GM21360 (cell line): ENCODE results near the gene SHH.
"Not testable (repeated sequence)": the region's sequence is repeated elsewhere in the genome, so short reads cannot be mapped to it uniquely, and the experiment has no call there.

Experiments
- ATAC-seq: cut with Tn5 transposase; IDR thresholded peaks from one replicate; pipeline ENCODE4 v1.9.1; 2021; ENCODE audit warnings: mild to moderate bottlenecking, moderate library complexity; ENCODE audit not compliant: unreplicated experiment

The SHH gene

GRCh38 chr7:155843426-155844018 lies 31.3 kb upstream of the SHH start:
- ATAC-seq, result no peak

- no peak for ATAC-seq
Observed at GRCh38 chr7:155842496-155843265, 30.4 kb upstream of the SHH start.

GRCh38 chr7:155840909-155841308 lies 28.6 kb upstream of the SHH start:
- ATAC-seq, result no peak

GRCh38 chr7:155840262-155840885 lies 28.1 kb upstream of the SHH start:
- ATAC-seq, result no peak

GRCh38 chr7:155839461-155839860 lies 27.2 kb upstream of the SHH start:
- no peak for ATAC-seq

GRCh38 chr7:155838312-155838711 lies 26.0 kb upstream of the SHH start:
- not testable (repeated sequence) for ATAC-seq

DNA sequence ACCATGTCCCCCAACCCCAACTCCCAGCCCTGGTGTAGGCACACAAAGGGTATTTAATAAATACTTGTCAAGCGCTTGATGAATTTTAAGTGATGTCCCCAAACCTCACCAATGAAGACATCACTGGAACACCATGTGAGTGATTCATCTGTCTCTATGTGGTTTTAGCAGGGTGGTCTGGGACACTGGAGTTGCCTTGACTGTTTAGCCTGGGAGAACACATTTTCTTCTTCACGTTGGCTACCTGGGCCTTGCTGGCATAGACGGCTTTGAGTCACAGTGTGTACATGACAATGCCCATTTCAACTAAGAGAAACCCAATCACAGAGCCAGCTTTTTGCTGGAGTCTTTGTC lies 24.8 kb upstream of the SHH start:
- no peak for ATAC-seq

DNA sequence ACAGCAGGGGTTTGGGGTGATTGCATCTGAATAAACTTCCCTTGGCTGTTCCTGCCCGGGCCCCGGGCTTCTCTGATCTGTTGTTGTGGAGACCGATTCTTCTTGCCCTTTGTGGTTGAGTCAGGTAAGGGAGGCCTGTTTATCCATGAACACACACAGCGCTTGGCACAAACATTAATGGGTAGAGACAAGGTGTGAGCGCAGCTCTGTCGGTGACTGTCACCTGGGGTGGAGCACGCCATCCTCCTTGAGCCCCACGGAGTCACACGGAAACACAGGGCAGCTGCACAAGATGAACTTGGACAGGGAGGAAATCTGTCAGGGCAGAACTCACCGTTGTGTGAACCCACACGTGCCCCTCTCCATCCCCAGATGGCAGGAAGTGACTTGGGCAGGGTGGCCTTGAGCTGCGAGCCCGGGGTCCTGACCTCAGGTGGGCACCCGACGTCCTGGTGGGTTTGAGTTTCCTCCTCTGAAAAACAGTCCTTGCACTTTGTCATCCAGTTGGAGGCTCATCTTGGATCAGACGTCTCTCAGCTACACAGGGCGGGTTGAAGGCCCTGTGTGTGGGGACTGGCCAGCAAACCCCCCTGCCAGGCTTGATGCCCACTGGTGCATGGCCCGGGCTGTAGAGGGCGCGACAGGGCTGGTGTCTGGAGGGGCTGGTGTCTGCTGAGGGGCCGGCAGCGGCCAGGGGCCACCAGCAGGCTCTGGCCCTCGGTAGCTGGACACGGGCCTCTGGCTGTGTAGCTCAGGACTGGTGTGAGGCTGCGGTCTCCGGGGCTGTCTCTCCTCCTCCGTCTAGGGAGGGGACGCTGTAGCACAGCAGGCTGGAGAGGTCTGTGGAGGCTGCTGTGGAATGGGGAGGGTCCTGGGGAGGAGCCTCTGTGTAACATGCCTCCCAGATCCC lies 24.2 kb upstream of the SHH start:
- ATAC-seq, result no peak

- ATAC-seq, result no peak
Observed at GRCh38 chr7:155835446-155836215, 23.4 kb upstream of the SHH start.

DNA sequence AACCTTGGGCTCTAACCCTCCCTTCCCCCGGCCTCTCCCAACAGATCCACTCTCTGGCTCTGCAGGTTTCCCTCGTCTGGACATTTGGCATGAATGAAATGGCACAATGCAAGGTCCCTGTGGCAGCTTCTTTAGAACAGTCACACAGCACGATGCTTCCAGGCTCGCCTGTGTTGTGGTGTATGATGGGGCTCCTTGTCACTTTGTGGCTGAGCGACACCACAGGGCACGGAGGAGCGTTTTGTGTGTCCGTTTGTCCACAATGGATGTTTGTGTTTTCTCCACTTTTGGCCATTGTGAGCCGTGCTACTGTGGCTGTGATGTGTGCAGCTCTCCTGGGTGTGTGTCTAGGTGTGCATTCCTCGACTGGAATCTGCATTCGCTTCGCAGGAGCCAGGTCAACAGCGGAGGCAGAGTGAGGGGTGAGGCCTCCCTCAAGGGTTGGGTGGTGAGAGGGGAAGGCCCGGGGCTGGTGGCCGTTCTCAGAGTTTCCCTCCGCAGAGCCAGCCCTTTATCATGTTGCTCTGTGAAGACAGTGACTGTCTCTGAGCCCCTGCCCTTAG lies 22.3 kb upstream of the SHH start:
- no peak for ATAC-seq

DNA sequence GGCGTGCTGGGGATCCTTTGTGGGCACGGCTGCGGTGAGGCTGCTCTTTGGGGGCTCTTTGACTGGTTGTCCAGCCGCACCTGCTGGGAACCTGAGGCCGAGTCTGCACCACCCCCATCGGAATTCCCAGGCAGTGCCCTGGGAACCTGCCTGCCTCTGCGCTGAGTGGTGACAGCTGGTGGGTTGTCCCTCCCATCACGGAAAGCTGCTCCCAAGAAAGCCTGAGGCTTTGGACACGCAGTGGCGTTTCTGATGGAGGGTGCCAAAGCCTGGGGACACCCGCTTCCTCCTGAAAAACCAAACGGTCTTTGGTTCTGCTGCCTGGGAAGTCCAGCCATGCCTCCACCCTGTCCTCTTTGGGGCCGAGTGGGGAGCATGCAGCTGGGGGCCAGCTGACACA lies 21.4 kb upstream of the SHH start:
- no peak for ATAC-seq

- ATAC-seq, result no peak
Observed at GRCh38 chr7:155832581-155832981, 20.3 kb upstream of the SHH start.

DNA sequence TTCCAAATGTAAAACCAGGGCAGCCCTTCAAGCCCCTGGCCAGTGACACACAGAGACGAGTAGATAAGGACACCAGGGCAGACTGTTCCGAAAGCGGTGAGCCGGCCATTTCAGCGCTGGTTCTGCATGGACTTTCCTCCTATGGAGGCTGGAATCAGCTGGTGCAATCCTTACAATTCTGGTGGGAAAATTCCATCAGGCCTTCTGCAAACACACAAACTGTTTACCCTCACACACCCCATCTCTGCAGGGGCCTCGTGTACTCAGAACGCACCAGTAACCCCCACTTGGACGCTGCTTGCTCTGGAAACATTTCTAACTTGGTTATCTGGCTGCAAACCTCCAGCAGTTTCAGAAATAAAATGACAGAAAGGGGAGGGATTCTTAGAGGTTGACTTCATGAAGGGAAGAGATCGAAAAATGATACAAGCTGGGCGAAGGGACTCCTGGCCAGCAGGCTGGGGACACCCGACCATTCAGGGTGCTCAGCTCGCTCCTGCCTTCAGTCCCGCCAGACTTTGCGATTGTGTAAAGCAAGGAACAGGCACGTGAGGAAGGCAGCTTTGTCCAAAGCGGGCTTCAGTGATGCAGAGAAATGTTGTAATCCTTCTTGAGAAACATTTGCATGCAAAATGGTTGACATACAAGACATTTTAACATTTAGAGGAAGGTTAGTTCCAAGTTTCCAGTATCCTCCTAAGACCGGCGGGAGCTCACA lies 19.7 kb upstream of the SHH start:
- ATAC-seq, result no peak

DNA sequence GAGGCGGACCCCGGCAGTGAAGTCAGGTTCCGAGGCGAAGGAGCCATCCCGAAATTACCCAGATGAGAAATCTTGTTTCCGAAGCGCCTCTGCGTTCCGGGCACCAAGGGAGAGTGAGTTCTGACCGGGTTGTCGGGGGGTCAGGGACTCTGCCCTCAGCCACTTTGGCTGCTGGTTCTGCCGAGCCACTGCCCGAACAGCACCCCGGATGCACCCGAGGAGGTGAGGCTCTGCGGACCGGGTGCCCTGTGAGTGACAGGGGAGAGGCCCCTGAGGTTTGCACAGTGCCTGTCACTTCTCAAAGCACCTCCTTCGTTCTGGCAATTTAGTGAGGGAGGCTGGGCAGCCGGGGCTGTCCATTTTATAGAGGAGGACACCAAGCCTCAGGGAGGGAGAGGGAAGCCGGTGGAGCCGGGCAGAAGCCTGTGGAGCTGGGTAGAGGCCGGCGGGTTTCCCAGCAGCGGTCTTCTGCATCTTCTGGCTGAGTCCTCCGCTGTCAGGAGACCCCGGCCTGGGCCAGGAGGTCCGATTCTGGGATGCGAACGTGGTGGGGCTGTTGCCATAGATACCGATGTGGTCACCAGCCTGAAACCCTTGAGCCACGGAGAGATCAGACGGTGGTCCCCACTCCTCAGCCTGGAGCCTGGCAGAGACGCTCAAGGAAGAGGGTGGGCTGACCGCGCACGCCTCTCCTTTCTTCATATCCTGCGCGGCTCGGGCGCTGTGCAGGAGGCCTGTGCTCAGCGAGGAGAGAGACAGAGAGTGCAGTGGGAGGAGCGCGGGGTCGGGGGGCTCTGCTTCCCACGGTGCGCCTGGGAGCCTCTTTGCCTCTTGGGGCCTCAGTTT lies 18.9 kb upstream of the SHH start:
- ATAC-seq, result no peak

DNA sequence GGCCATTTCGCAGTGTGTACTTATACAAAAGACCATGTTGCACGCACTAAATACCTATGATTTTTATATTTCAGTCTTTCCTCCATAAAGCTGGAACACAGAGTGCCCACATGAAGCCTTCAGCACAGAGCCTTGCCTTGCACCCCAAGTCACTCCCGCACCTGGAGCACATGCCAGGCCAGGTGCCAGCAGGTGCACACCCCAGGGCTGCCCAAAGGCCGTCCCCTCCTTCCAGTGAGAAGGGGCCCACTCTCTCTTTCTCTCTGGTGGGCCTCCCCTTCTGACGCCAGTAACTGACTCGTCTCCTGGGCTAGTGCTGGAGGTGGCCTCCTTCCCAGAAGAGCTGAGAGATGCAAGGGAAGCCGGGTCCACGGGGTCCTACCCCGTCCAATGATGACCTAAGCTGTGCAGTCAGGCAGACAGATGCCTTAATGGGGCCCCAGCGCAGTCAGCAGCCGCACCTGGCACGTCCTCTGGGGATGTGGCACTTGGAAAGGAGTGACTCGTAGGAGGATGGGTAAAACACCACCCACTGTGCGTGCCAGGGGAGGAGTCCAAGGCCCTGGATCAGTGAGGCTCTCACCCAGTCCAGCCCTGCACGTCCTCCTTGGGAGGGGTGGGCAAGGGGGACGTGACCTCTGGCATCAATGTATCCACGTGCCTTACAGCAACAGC lies 17.7 kb upstream of the SHH start:
- no peak for ATAC-seq

DNA sequence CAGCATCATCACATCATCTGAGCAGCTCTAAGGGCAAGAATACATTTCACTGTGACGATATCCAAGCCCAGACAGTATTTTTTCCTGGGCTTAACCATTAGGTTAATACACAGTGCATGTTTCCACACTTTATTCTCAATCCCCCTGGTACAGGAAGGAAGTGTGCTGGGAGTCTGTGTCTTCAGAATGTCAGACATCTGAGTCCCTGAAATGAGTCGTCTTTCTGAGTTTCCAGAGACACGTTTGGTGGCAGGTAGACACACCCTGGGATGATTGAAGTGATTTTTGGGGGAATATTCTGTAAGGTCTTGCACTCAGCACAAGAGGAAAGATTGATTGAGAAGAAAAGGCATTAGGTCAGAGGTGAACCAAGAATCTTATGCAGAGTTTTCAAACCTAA lies 13.1 kb upstream of the SHH start:
- ATAC-seq, result no peak

- ATAC-seq, result no peak
Observed at GRCh38 chr7:155824227-155824886, 12.1 kb upstream of the SHH start.

DNA sequence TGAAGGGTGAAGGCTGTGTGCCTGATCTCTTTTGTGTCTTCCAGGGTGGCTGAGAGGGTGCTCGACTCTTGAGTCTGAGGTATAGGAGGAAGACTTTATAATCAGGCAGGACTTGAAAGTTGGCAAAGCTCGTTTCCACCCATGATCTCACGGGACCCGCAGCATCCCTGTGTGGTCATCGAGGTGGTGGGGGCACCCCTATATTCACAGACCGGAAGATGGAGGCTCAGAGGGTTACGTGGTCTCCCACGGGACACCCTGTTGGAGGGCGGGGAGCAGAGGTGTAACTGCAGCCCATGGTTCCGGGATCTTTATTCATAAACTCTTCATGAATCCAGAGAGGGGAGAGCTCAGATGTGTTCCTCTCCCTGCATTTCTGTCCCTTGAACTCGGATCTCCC lies 9.6 kb upstream of the SHH start:
- no peak for ATAC-seq
